T-helper 2 cell treated with Interferon-gamma antibody and Interleukin-4, amounts not matched to agents 5 μg/mL and 100 μg/mL, for 36 hours (primary cell): ENCODE data around the gene ENTREP3.

Experiments
- DNase-seq: peaks from one replicate; pipeline ENCODE4 v3.0.0; 2021; ENCODE audit warnings: low spot score
- H3K27ac Mint-ChIP-seq: one replicate; pipeline ENCODE4 v1.8.0; 2021; ENCODE audit warnings: mild to moderate bottlenecking, mixed read lengths
- H3K27me3 Mint-ChIP-seq: one replicate; pipeline ENCODE4 v1.8.0; 2021; ENCODE audit warnings: low read depth, mixed read lengths
- H3K36me3 Mint-ChIP-seq: one replicate; pipeline ENCODE4 v1.8.0; 2021; ENCODE audit warnings: low read depth, mixed read lengths
- H3K4me1 Mint-ChIP-seq: one replicate; pipeline ENCODE4 v1.8.0; 2021; ENCODE audit warnings: low read depth, mixed read lengths
- H3K4me3 Mint-ChIP-seq: one replicate; pipeline ENCODE4 v1.8.0; 2022; ENCODE audit warnings: mild to moderate bottlenecking, moderate library complexity, mixed read lengths
- H3K9me3 Mint-ChIP-seq: one replicate; pipeline ENCODE4 v1.8.0; 2021; ENCODE audit warnings: mixed read lengths

ENTREP3 gene

DNA sequence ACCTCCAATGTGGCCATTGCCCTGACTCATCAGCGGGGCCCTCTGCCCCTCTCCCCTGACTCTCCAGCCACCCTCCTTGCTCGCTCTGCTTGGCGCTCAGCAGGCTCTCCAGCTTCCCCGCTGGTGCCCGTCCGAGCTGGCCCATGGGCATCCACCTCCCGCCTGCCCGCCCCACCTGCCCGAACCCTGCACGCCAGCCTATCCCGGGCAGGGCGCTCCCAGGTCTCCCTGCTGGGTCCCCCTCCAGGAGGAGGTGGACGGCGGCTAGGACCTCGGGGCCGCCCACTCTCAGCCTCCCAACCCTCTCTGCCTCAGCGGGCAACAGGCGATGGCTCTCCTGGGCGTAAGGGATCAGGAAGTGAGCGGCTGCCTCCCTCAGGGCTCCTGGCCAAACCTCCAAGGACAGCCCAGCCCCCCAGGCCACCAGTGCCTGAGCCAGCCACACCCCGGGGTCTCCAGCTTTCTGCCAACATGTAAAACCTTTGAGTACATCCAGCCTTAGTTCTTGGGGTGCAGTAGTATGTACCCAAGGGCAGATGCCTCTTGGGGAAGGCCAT is 32.8 kb upstream of the ENTREP3 start:
- H3K9me3 Mint-ChIP-seq: no peaks in the 10 kb centered on the region
- no peaks in the 10 kb centered on the region for H3K4me1 Mint-ChIP-seq
- H3K4me3 Mint-ChIP-seq: no peak overlapping the region
- DNase-seq: no peak
- no peaks in the 10 kb centered on the region for H3K36me3 Mint-ChIP-seq
- no peak overlapping the region for H3K27ac Mint-ChIP-seq
- peaks cover 6% of the 10 kb centered on the region for H3K27me3 Mint-ChIP-seq

DNA sequence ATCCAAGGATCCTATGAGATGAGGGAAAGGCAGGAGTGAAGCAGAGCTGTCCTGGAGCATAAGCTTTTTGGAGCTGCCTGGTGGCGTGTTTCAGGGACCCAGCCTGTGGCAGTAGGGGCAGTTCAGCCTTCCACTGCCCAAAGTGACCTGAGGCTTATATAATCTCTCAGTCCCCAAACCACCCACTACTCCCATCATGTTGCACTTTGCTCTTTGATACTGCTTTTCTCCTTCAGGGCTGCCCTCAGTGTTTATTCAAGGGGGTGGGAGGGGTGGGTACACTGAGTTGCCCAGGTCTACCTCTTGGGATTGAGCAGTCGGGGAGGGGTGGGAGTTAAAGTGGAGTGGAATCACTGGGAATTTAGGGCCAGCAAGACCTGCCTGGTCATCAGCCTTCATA is 31.3 kb upstream of the ENTREP3 start:
- no peak for DNase-seq
- H3K36me3 Mint-ChIP-seq: no peaks in the 10 kb centered on the region

DNA sequence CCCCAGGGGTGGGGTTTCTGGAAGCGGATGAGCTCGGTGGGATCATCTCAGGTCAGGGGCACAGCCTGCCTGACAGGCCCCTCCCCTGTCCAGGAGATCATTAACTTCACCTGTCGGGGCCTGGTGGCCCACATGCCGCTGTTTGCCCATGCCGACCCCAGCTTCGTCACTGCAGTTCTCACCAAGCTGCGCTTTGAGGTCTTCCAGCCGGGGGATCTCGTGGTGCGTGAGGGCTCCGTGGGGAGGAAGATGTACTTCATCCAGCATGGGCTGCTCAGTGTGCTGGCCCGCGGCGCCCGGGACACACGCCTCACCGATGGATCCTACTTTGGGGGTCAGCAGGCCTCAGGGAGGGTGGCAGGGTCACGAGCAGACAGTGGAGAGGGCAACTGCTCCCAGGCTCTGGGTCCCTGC is 30.4 kb upstream of the ENTREP3 start:
- peaks cover 3% of the 10 kb centered on the region for H3K27me3 Mint-ChIP-seq
- DNase-seq: no peak
- no peak overlapping the region for H3K4me3 Mint-ChIP-seq
- H3K9me3 Mint-ChIP-seq: no peaks in the 10 kb centered on the region
- no peak overlapping the region for H3K27ac Mint-ChIP-seq
- no peaks in the 10 kb centered on the region for H3K4me1 Mint-ChIP-seq
- no peaks in the 10 kb centered on the region for H3K36me3 Mint-ChIP-seq

More for the DNA sequence above, 31.3 kb upstream of the ENTREP3 start:
- Mint-ChIP-seq H3K4me1 (no peaks in the 10 kb centered on the region), H3K9me3 (no peaks in the 10 kb centered on the region), H3K27me3 (peaks cover 3% of the 10 kb centered on the region), H3K27ac (no peak overlapping the region), H3K4me3 (no peak overlapping the region)

DNA sequence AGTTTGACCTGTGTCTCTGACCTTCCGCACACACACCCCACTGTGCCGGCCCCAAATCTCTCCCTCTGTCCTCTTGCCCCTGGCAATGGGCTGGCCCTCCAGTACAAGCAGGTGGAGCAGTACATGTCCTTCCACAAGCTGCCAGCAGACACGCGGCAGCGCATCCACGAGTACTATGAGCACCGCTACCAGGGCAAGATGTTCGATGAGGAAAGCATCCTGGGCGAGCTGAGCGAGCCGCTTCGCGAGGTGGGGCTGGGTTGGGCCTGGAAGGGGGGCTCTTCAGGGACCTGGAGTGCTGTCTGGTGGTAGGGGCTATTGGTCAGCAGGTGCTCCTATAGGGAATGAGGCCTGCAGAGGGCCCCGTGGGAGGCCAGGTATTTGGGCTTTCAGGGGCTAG is 29.8 kb upstream of the ENTREP3 start:
- Mint-ChIP-seq H3K36me3 (no peaks in the 10 kb centered on the region), H3K9me3 (no peaks in the 10 kb centered on the region), H3K27me3 (peaks cover 2% of the 10 kb centered on the region), H3K27ac (no peak overlapping the region), H3K4me1 (no peaks in the 10 kb centered on the region), H3K4me3 (no peak overlapping the region)
- DNase-seq: no peak

DNA sequence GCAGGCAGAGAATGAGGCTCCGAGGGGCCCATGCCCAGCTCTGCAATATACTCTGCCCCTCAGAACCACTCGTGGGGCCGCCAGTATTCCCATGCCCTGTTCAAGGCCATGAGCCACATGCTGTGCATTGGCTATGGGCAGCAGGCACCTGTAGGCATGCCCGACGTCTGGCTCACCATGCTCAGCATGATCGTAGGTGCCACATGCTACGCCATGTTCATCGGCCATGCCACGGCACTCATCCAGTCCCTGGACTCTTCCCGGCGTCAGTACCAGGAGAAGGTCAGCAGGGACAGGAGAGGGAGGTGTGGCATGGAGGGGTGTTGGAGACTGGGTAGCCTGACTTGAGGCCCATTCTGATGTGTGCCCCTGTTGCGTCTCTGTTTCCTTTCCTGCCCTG is 29.2 kb upstream of the ENTREP3 start:
- Mint-ChIP-seq H3K27me3 (no peaks in the 10 kb centered on the region), H3K4me1 (no peaks in the 10 kb centered on the region), H3K27ac (no peak overlapping the region), H3K4me3 (no peak overlapping the region), H3K9me3 (no peaks in the 10 kb centered on the region), H3K36me3 (no peaks in the 10 kb centered on the region)
- DNase-seq: no peak

DNA sequence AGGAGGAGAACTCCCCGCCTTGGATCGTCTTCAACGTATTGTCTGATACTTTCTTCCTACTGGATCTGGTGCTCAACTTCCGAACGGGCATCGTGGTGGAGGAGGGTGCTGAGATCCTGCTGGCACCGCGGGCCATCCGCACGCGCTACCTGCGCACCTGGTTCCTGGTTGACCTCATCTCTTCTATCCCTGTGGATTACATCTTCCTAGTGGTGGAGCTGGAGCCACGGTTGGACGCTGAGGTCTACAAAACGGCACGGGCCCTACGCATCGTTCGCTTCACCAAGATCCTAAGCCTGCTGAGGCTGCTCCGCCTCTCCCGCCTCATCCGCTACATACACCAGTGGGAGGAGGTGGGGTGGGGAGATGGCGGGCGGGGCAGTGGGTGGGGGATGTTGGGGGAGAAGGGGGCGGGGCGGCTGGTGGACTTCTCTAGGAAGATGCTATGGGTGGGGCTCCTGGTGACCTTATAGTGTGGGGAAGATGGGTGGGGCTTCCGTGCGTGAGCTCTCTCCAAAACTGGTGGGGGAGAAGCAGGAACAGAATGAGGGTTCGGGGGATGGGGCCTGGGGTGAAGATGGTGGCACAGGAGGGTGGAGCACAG is 27.3 kb upstream of the ENTREP3 start:
- DNase-seq: no peak
- Mint-ChIP-seq H3K27ac (no peak overlapping the region), H3K4me3 (no peak overlapping the region), H3K9me3 (no peaks in the 10 kb centered on the region), H3K4me1 (peaks cover 2% of the 10 kb centered on the region), H3K27me3 (peaks cover 2% of the 10 kb centered on the region), H3K36me3 (no peaks in the 10 kb centered on the region)

DNA sequence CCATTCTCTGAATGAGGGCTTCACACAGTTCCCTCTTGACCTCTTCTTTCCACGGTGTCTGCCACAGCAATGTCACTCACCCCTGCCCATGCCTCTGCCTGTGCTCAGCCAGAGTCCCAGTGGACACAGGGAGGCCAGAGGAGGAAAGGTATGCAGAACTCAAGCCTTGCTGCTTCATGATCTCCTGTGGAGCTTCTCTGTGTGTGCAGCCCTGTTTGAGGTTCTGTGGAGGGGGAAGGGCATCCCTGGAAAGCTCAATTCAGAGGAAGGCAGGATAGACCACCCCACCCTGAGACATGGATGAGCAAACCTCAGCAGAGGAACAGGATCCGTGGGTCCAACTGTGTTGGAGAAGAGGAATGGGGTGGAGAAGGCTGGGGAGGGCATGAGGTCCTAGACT is 24.0 kb upstream of the ENTREP3 start:
- Mint-ChIP-seq H3K36me3 (no peaks in the 10 kb centered on the region), H3K4me1 (peaks cover 12% of the 10 kb centered on the region), H3K4me3 (no peak overlapping the region), H3K27ac (no peak overlapping the region), H3K27me3 (peaks cover 2% of the 10 kb centered on the region), H3K9me3 (no peaks in the 10 kb centered on the region)
- DNase-seq: no peak

DNA sequence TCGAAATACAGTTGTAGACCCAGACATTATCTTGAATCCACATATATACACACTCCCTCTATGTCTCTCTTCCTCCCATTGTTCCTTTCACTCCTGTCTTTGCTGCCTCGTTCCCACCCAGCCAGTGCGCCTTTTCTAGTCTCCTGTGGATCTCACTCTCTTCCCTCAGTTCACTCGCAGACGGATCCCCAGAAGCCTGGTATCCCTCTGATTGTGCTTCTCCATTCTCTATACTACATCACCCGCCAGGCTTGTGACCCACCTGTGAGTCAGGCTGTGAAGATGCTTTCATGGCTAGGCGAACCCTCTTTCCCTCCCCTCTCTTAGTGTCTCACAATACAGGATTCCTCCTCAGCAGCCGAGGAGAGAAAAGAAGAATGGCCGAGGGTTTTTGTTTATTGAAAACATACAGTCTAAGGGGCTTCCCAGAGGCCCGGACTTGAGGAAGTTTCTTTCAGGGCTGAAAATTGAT is 23.4 kb upstream of the ENTREP3 start:
- Mint-ChIP-seq H3K4me3 (peak overlapping the region; percentile 83), H3K4me1 (peaks cover 14% of the 10 kb centered on the region), H3K27ac (no peak overlapping the region), H3K36me3 (no peaks in the 10 kb centered on the region), H3K27me3 (peaks cover 2% of the 10 kb centered on the region), H3K9me3 (no peaks in the 10 kb centered on the region)
- DNase-seq: no peak

DNA sequence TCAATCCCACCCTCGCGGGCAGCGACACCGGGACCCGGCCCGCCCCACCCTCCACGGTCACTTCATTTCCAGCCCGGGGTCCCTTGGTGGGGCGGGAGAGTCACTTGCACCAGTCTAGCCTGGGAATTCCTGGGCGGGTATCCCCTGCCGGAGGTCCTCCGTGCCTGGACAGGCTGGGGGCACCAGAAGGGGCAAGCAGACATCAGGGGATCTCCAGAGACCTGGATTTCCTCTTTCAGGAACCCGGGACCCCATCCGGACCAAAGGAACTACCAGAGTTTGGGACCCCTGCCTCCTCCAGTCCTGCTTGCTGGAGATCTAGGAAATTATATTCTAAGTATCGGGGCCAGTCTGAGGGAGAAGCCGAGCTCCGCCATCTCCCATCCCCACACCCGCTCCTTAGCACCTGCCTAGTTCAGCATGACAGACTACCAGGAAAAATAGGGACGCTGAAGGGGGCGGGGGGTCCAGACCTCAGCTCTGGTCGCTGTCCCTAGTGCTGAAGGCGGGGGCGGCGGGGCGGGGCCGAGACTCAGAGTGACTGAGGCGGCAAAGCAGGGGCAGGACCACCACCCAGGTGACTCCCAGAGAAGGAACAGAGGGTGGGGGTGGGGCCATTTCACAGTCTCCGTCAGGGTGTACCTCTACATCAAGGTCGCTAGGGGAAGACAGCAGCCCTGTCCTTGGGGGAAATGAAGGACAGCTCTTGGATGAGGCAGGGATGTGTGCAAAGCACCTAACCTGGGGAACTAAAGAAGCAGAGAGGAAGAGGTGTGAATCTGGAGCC is 22.8 kb upstream of the ENTREP3 start:
- Mint-ChIP-seq H3K27me3 (peaks cover 2% of the 10 kb centered on the region), H3K4me1 (peaks cover 17% of the 10 kb centered on the region), H3K27ac (no peak overlapping the region), H3K36me3 (peaks cover 2% of the 10 kb centered on the region), H3K9me3 (no peaks in the 10 kb centered on the region), H3K4me3 (peak overlapping the region; percentile 83)
- peak; percentile 72 for DNase-seq

DNA sequence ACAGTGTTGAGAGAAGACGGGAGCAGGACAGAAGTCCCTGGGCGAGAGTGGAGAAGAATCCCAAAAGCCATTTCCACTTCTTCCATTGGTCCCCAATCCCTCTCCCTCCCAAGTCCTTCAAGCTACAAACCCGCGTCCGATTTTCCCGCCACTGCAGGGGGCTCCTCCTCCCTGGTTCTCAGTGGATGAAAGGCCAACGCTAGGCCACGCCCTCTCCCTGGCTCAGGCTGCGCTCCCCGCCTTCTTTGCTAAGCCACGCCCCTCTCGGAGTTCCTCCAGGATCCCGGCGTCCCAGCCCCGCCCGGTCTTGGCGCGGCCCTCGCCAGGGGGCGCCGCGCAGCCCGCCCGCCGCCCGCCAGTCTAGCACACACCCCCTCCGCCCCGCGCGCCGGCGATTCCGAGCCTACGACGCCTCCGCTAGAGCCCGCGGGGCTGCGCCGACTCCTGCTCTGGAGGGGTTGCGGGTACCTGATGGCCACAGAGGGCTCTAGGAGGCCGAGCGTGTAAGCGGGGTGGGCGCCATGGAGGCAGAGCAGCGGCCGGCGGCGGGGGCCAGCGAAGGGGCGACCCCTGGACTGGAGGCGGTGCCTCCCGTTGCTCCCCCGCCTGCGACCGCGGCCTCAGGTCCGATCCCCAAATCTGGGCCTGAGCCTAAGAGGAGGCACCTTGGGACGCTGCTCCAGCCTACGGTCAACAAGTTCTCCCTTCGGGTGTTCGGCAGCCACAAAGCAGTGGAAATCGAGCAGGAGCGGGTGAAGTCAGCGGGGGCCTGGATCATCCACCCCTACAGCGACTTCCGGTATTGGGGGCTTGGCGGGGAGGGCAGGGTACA is 22.0 kb upstream of the ENTREP3 start, which contains the start of gene HCN3:
Gene HCN3 (plus strand): TSS at position 394 of the 832 bp plus-strand sequence. CDS start 128 bp downstream, at position 522.
- Mint-ChIP-seq H3K27ac (peak within 1 kb of the TSS; percentile 58), H3K9me3 (no peaks in the 10 kb centered on the region), H3K36me3 (peaks cover 7% of the 10 kb centered on the region), H3K4me3 (peak within 1 kb of the TSS; percentile 83), H3K27me3 (peaks cover 2% of the 10 kb centered on the region), H3K4me1 (peaks cover 23% of the 10 kb centered on the region)
- peak; percentile 95 for DNase-seq

DNA sequence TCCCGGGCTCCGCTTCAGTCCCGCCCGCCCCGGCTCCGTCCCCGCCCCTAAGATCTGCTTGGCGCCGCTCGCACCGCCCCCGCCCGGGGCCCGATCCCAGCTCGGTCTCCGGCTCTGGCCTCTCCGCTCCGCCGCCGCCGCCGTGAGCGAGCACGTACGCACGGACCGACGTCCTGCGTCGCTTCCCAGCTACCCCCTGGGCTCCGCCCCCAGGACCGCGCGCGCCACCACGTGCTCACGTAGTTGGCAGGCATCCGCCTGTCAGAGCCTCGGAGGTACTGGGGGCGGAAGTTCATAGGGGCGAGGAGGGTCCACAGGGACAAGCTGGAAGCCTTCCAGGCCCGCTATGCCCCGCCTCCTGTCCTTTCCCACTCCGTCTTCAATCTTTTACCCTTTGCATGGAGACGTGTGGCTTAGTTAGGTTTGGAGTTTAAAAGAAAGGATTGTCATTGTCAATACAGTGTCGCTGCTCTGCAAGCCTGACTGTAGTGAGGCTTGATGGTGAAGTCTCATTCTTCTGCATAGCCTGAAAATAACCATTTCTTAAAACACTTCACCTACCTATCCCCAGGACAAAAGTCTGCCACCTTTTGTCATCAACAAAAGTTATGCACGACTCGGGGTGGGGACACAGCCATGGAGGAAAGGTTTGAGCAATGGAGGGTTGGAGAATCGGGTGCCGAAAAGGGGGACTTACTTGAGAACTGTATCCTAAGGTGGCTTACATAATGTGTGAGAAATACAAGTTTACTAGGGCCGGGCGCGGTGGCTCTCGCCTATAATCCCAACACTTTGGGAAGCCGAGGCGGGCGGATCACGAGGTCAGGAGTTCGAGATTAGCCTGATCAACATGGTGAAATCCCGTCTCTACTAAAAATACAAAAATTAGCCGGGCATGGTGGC is 18.3 kb upstream of the ENTREP3 start, which contains the start of gene CLK2:
Gene CLK2 (minus strand): TSS at position 162 of the 903 bp plus-strand sequence. CDS start 2,527 bp downstream, outside the sequence.
- H3K4me3 Mint-ChIP-seq: peak within 1 kb of the TSS; percentile 93
- H3K4me1 Mint-ChIP-seq: peaks cover 31% of the 10 kb centered on the region
- H3K27ac Mint-ChIP-seq: peak within 1 kb of the TSS; percentile 90
- H3K9me3 Mint-ChIP-seq: no peaks in the 10 kb centered on the region
- H3K36me3 Mint-ChIP-seq: peaks cover 35% of the 10 kb centered on the region
- peak; percentile 98 for DNase-seq
- peaks cover 2% of the 10 kb centered on the region for H3K27me3 Mint-ChIP-seq

DNA sequence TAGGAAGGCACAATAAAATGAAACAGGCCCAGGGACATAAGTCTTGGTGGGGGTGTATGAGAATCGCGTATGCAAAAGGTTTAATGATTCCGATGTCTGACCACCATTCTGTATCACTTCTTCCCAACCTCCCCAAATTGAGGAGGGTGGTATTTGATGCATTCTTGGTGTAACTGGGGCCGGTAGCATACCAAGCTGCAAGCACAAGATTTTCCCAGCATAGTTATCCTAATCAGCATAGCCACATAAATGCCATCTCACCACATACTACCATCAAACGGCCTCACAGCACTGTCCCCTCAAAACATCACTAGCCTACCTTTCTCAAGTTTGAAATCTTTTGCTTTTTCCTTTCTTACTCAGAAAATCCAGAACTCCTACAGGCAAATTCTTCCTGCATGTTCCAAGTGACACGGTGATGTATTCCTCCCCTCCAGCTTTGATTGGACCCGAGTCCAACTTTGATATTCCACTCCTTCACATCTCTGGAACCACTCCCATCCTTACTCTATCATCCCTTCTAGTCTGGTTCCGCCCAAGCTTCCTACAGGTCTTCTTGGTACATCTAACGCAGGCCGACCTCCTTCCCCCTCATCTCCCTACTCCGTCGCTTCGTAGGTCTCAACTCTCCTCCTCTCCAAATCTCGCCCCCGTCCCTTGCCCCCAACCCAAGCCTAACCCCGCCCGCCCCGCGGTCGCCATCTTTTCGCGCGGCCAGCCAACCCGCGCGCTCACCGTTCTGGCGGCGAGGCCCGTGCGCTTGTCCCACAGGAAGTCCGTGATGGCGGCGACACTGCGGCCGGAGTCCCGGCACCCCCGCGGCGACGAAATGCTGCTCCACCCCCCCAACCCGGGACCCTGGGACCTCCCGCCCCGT is 17.4 kb upstream of the ENTREP3 start:
- peak overlapping the region; percentile 90 for H3K27ac Mint-ChIP-seq
- DNase-seq: no peak
- H3K27me3 Mint-ChIP-seq: no peaks in the 10 kb centered on the region
- peak overlapping the region; percentile 93 for H3K4me3 Mint-ChIP-seq
- H3K36me3 Mint-ChIP-seq: peaks cover 43% of the 10 kb centered on the region
- peaks cover 31% of the 10 kb centered on the region for H3K4me1 Mint-ChIP-seq
- no peaks in the 10 kb centered on the region for H3K9me3 Mint-ChIP-seq
